Osteocyte (in vitro differentiated cells): ENCODE results near the gene IMMP2L. TPM values are rescaled to one million over a fixed set of nuclear protein-coding genes. Genes with fewer than 3 reads are reported as not detected.

Experiments
- DNase-seq: peaks from one replicate; pipeline ENCODE4 v3.0.0; 2021; ENCODE audit warnings: mixed read lengths; ENCODE audit not compliant: unreplicated experiment; ENCODE audit errors: extremely low spot score
- H3K27ac Mint-ChIP-seq: one replicate; pipeline ENCODE4 v1.8.0; 2021; ENCODE audit warnings: mild to moderate bottlenecking, mixed read lengths; ENCODE audit not compliant: unreplicated experiment
- H3K27me3 Mint-ChIP-seq: one replicate; pipeline ENCODE4 v1.8.0; 2021; ENCODE audit warnings: mixed read lengths; ENCODE audit not compliant: unreplicated experiment
- H3K36me3 Mint-ChIP-seq: one replicate; pipeline ENCODE4 v1.8.0; 2021; ENCODE audit warnings: mixed read lengths; ENCODE audit not compliant: unreplicated experiment
- H3K4me1 Mint-ChIP-seq: one replicate; pipeline ENCODE4 v1.8.0; 2021; ENCODE audit warnings: mixed read lengths; ENCODE audit not compliant: unreplicated experiment
- H3K4me3 Mint-ChIP-seq: one replicate; pipeline ENCODE4 v1.8.0; 2021; ENCODE audit warnings: mild to moderate bottlenecking, moderate library complexity, mixed read lengths; ENCODE audit not compliant: unreplicated experiment
- H3K9me3 Mint-ChIP-seq: one replicate; pipeline ENCODE4 v1.8.0; 2021; ENCODE audit warnings: mixed read lengths; ENCODE audit not compliant: unreplicated experiment
- total RNA-seq: library from RNA; stranded (reverse); gene quantifications from 2 replicates; pipeline ENCODE4 v1.2.1, GENCODE V29; 2021
- TF ChIP-seq, protein P1 (sequence below): fragments of 200-600 bp; sonication (generic); IDR thresholded peaks from 2 replicates; pipeline ENCODE4 v1.5.0; 2021; ENCODE audit warnings: antibody characterized with exemption, mild to moderate bottlenecking, moderate library complexity

IMMP2L gene
- total RNA-seq, 1 donor from 2014 or later: 15.6 TPM

GRCh38 chr7:111595780-111596179 lies 33.5 kb upstream of the IMMP2L start:
- no peak overlapping the region for H3K4me3 Mint-ChIP-seq
- TF ChIP-seq, protein P1, sequence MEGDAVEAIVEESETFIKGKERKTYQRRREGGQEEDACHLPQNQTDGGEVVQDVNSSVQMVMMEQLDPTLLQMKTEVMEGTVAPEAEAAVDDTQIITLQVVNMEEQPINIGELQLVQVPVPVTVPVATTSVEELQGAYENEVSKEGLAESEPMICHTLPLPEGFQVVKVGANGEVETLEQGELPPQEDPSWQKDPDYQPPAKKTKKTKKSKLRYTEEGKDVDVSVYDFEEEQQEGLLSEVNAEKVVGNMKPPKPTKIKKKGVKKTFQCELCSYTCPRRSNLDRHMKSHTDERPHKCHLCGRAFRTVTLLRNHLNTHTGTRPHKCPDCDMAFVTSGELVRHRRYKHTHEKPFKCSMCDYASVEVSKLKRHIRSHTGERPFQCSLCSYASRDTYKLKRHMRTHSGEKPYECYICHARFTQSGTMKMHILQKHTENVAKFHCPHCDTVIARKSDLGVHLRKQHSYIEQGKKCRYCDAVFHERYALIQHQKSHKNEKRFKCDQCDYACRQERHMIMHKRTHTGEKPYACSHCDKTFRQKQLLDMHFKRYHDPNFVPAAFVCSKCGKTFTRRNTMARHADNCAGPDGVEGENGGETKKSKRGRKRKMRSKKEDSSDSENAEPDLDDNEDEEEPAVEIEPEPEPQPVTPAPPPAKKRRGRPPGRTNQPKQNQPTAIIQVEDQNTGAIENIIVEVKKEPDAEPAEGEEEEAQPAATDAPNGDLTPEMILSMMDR: no peak
- H3K9me3 Mint-ChIP-seq: peaks cover 9% of the 10 kb centered on the region
- DNase-seq: no peak
- H3K36me3 Mint-ChIP-seq: no peaks in the 10 kb centered on the region
- H3K27ac Mint-ChIP-seq: no peak overlapping the region
- H3K27me3 Mint-ChIP-seq: peaks cover 9% of the 10 kb centered on the region
- H3K4me1 Mint-ChIP-seq: no peaks in the 10 kb centered on the region

DNA sequence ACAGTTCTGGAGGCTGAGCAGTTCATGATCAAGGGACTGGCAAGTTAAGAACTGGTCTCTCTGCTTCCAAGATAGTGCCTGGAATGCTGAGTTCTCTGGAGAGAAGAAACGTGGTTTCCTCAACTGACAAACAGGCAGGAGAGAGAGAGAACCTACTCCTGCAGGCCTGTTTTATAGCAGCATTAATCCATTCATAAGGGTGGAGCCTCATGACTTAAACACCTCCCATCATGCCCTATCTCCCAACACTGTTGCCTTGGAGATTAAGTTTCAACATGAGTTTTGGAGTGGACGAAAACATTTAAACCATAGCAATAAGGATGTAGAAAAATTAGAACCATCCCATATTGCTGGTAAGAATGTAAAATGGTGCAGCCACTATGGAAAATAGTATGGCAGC lies 32.3 kb upstream of the IMMP2L start:
- H3K27me3 Mint-ChIP-seq: peaks cover 15% of the 10 kb centered on the region
- peaks cover 5% of the 10 kb centered on the region for H3K9me3 Mint-ChIP-seq
- TF ChIP-seq, protein P1: no peak
- no peaks in the 10 kb centered on the region for H3K36me3 Mint-ChIP-seq
- DNase-seq: no peak
- H3K27ac Mint-ChIP-seq: no peak overlapping the region
- H3K4me1 Mint-ChIP-seq: no peaks in the 10 kb centered on the region
- H3K4me3 Mint-ChIP-seq: no peak overlapping the region

- TF ChIP-seq, protein P1: no peak
- no peaks in the 10 kb centered on the region for H3K4me1 Mint-ChIP-seq
- DNase-seq: no peak
- no peak overlapping the region for H3K27ac Mint-ChIP-seq
- no peaks in the 10 kb centered on the region for H3K36me3 Mint-ChIP-seq
- no peak overlapping the region for H3K4me3 Mint-ChIP-seq
- peaks cover 5% of the 10 kb centered on the region for H3K9me3 Mint-ChIP-seq
- peaks cover 15% of the 10 kb centered on the region for H3K27me3 Mint-ChIP-seq
These were observed 31.1 kb upstream of the IMMP2L start for GRCh38 chr7:111593343-111593742.

GRCh38 chr7:111588065-111588433 lies 25.8 kb upstream of the IMMP2L start:
- no peak overlapping the region for H3K27ac Mint-ChIP-seq
- TF ChIP-seq, protein P1: no peak
- no peak overlapping the region for H3K4me3 Mint-ChIP-seq
- peaks cover 21% of the 10 kb centered on the region for H3K27me3 Mint-ChIP-seq
- no peaks in the 10 kb centered on the region for H3K4me1 Mint-ChIP-seq
- no peak for DNase-seq
- H3K36me3 Mint-ChIP-seq: no peaks in the 10 kb centered on the region
- peaks cover under 1% of the 10 kb centered on the region for H3K9me3 Mint-ChIP-seq

DNA sequence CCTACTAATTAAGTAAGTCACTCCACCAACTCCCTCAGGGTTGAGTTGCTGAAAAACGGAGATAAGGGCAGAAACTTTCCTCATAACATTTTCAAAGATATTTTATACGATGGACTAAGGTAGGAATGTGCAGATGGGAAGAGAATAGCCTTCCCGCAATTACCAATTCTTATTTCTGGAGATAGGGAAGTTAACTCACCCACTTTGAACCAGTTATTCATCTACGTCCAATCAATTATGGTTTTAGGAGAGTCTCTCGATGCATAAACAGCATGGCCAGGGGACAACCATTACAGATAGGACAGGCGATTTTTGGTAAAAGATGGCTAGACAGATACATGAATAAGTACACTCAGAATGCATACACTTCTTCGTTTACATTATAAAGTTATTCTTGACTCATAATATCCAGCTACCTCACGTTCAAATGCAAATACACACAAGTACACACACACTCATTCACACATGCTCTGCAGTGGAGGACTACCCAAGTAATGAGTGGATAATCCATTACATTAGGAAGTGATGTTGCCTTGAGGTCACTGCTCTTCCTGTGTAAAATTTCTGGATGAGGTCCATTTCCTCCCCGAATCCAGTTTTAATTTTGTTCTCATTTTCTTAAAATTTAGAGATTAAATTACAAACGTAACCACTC lies 25.2 kb upstream of the IMMP2L start:
- Mint-ChIP-seq H3K9me3 (peaks cover 6% of the 10 kb centered on the region), H3K4me3 (no peak overlapping the region), H3K27ac (no peak overlapping the region), H3K4me1 (no peaks in the 10 kb centered on the region), H3K27me3 (peaks cover 19% of the 10 kb centered on the region), H3K36me3 (no peaks in the 10 kb centered on the region)
- TF ChIP-seq, protein P1: no peak
- DNase-seq: no peak
